Caco-2 (cell line): ENCODE results near the gene PTPRN2. TPM values are rescaled to one million over a fixed set of nuclear protein-coding genes. Genes with fewer than 3 reads are reported as not detected.

Experiments
- BruUV-seq: library from RNA; stranded (reverse); fragments of 400-500 nt; replicated peaks from 2 replicates; lab custom pipeline; 2021; lab: Mats Ljungman, UMichigan
- CTCF ChIA-PET: fragments of 300-600 bp; sonication (Branson Sonifier 250); formaldehyde crosslinking; loops from one replicate; lab custom pipeline; 2022; ENCODE audit warnings: antibody characterized with exemption; lab: Charles Lee
- POLR2A ChIA-PET: fragments of 300-600 bp; sonication (Branson Sonifier 250); formaldehyde crosslinking; loops from one replicate; lab custom pipeline; 2022; ENCODE audit warnings: antibody characterized with exemption; lab: Charles Lee
- DNase-seq, 2 experiments: peaks; one replicate each; pipeline versions ENCODE4 v3.0.0 to v3.0.0-alpha.2; 2020 to 2022
- H3K27me3 ChIP-seq: replicated peaks from 2 replicates; pipeline ENCODE4 v1.6.0; 2011; ENCODE audit warnings: low read length; ENCODE audit not compliant: control insufficient read depth, insufficient read depth
- H3K36me3 ChIP-seq: 2 replicates; pipeline ENCODE4 v1.5.1; 2011; ENCODE audit warnings: low read length; ENCODE audit not compliant: control insufficient read depth, insufficient read depth
- H3K4me1 ChIP-seq: fragments of 250-450 bp; sonication (Bioruptor Pico); 2 replicates; pipeline ENCODE4 v1.5.1; 2020; ENCODE audit warnings: mild to moderate bottlenecking
- H3K4me3 ChIP-seq: 2 replicates; pipeline ENCODE4 v1.5.1; 2011; ENCODE audit warnings: low read depth, mild to moderate bottlenecking, control low read depth, low read length
- H3K9me3 ChIP-seq: fragments of 250-450 bp; sonication (Bioruptor Pico); 2 replicates; pipeline ENCODE4 v1.5.1; 2020; ENCODE audit warnings: mild to moderate bottlenecking, moderate library complexity
- H3K27ac Mint-ChIP-seq: one replicate; pipeline ENCODE4 v1.8.0; 2022; ENCODE audit warnings: mixed read lengths; ENCODE audit not compliant: unreplicated experiment
- H3K27me3 Mint-ChIP-seq: one replicate; pipeline ENCODE4 v1.8.0; 2022; ENCODE audit warnings: mixed read lengths; ENCODE audit not compliant: insufficient read depth, unreplicated experiment
- H3K36me3 Mint-ChIP-seq: one replicate; pipeline ENCODE4 v1.8.0; 2022; ENCODE audit warnings: mild to moderate bottlenecking, mixed read lengths; ENCODE audit not compliant: insufficient read depth, unreplicated experiment
- H3K4me1 Mint-ChIP-seq: one replicate; pipeline ENCODE4 v1.8.0; 2022; ENCODE audit warnings: low read depth, mixed read lengths; ENCODE audit not compliant: unreplicated experiment
- H3K4me3 Mint-ChIP-seq: one replicate; pipeline ENCODE4 v1.8.0; 2022; ENCODE audit warnings: mild to moderate bottlenecking, moderate library complexity, mixed read lengths; ENCODE audit not compliant: unreplicated experiment
- H3K9me3 Mint-ChIP-seq: one replicate; pipeline ENCODE4 v1.8.0; 2022; ENCODE audit warnings: mixed read lengths; ENCODE audit not compliant: unreplicated experiment
- CTCF ChIP-seq, 2 experiments: fragments of 200-600 bp in 1 of 2; IDR thresholded peaks; 1 replicate in 1 of 2; 2 replicates in 1 of 2; pipeline versions ENCODE4 v1.5.1 to v1.8.0; 2011 to 2022; ENCODE audit warnings: antibody characterized with exemption in 1 of 2, control low read depth in 1 of 2, inconsistent platforms in 1 of 2, low read depth in 1 of 2, low read length in 1 of 2, mild to moderate bottlenecking in 1 of 2, moderate library complexity in 1 of 2; ENCODE audit not compliant: insufficient read depth in 1 of 2, severe bottlenecking in 1 of 2, unreplicated experiment in 1 of 2
- intact Hi-C: fragments of 100-400 bp; cut with micrococcal nuclease; formaldehyde crosslinking; loops from one replicate; pipeline ENCODE4 v1.10.0; 2022; ENCODE audit not compliant: unreplicated experiment
- total RNA-seq: library from RNA; stranded (reverse); gene quantifications from 2 replicates; pipeline ENCODE4 v1.2.3, GENCODE V29; 2022

The PTPRN2 gene
- total RNA-seq, 1 experiment from 2014 or later, result 1.4 TPM

- Histone ChIP-seq H3K27me3 (no peaks in the 10 kb centered on the region), H3K4me3 (no peak overlapping the region), H3K9me3 (no peaks in the 10 kb centered on the region), H3K36me3 (no peaks in the 10 kb centered on the region), H3K4me1 (no peaks in the 10 kb centered on the region)
- CTCF ChIA-PET, result no interaction called here
- Mint-ChIP-seq H3K27ac (no peak overlapping the region), H3K9me3 (no peaks in the 10 kb centered on the region), H3K4me1 (no peaks in the 10 kb centered on the region), H3K36me3 (peaks cover 26% of the 10 kb centered on the region), H3K27me3 (no peaks in the 10 kb centered on the region), H3K4me3 (no peak overlapping the region)
- TF ChIP-seq CTCF (IDR thresholded peaks at IDR 0.05; ENCODE audit: insufficient read depth in 1 of 2, low read depth in 1 of 2, low read length in 1 of 2, severe bottlenecking in 1 of 2, unreplicated experiment in 1 of 2), result no peak
- no peak for DNase-seq
- no TSS peak for BruUV-seq
- intact Hi-C loops, result no loop called here
- POLR2A ChIA-PET, result no interaction called here
Measured at GRCh38 chr7:158609313-158609974, 21.8 kb upstream of the PTPRN2 start.

GRCh38 chr7:158607563-158607962 lies 19.9 kb upstream of the PTPRN2 start:
- ChIA-PET POLR2A (no interaction called here), CTCF (no interaction called here)
- Mint-ChIP-seq H3K4me3 (no peak overlapping the region), H3K27me3 (no peaks in the 10 kb centered on the region), H3K4me1 (no peaks in the 10 kb centered on the region), H3K27ac (no peak overlapping the region), H3K9me3 (no peaks in the 10 kb centered on the region), H3K36me3 (peaks cover 26% of the 10 kb centered on the region)
- DNase-seq, result no peak
- Histone ChIP-seq H3K4me3 (no peak overlapping the region), H3K27me3 (no peaks in the 10 kb centered on the region), H3K4me1 (no peaks in the 10 kb centered on the region), H3K36me3 (no peaks in the 10 kb centered on the region), H3K9me3 (no peaks in the 10 kb centered on the region)
- intact Hi-C loops, result no loop called here
- BruUV-seq, result no TSS peak
- TF ChIP-seq CTCF (IDR thresholded peaks at IDR 0.05; ENCODE audit: insufficient read depth in 1 of 2, low read depth in 1 of 2, low read length in 1 of 2, severe bottlenecking in 1 of 2, unreplicated experiment in 1 of 2), result no peak

DNA sequence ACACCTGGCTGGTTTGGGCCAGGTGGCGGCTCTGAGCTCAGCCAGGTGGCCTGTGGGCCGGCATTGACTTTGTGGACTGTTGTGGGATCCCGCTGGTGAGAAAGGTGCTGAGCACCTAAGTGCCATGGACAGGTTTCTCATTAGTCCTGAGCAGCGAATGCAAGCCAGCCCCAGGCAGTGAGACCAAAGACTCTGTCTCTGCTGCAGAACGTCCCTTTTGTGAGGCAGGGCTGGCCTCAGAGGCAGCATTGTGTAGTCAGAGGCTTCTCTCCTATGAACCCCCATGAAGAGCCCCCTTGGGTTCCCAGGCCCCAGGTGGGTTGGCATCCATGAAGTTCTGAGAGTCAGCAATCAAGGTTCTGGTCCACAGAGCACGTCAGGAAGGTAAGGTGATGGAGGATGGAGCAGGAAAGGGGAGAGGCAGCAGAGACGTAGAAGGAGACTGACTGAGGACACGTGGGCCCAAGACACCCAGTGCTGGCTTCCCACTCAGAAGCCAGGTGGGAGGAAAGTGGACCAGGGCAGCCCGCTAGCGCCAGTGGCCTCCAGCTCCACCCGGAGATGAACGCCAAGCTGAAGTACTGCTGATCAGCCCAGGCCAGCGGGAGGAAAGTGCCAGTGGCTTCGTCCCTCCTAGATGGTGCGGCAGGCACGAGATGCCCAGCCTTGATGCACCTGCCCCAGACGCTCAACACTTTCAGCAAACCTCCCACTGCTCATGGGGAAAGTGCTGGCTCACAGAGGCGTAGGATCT lies 19.2 kb upstream of the PTPRN2 start:
- BruUV-seq, result no TSS peak
- no peak for TF ChIP-seq CTCF (IDR thresholded peaks at IDR 0.05; ENCODE audit: insufficient read depth in 1 of 2, low read depth in 1 of 2, low read length in 1 of 2, severe bottlenecking in 1 of 2, unreplicated experiment in 1 of 2)
- no peaks in the 10 kb centered on the region for H3K9me3 Mint-ChIP-seq
- peaks cover 21% of the 10 kb centered on the region for H3K36me3 Mint-ChIP-seq
- Histone ChIP-seq H3K27me3 (no peaks in the 10 kb centered on the region), H3K4me1 (no peaks in the 10 kb centered on the region), H3K4me3 (no peak overlapping the region), H3K9me3 (no peaks in the 10 kb centered on the region), H3K36me3 (no peaks in the 10 kb centered on the region)
- H3K27ac Mint-ChIP-seq, result no peak overlapping the region
- H3K4me3 Mint-ChIP-seq, result no peak overlapping the region
- DNase-seq, result no peak
- no peaks in the 10 kb centered on the region for H3K27me3 Mint-ChIP-seq
- POLR2A ChIA-PET, result no interaction called here
- CTCF ChIA-PET, result no interaction called here
- H3K4me1 Mint-ChIP-seq, result no peaks in the 10 kb centered on the region
- intact Hi-C loops, result no loop called here
